GM20000 (cell line): ENCODE results near the gene ATP6V1D.

Source experiments
- DNase-seq: peaks from one replicate; pipeline ENCODE4 v3.0.0; 2012; ENCODE audit warnings: low spot score
- TF ChIP-seq, protein P1 (sequence below): IDR thresholded peaks from 2 replicates; pipeline ENCODE4 v1.5.1; 2012; ENCODE audit warnings: mild to moderate bottlenecking, control low read depth; ENCODE audit errors: extremely low read depth, missing control alignments

The ATP6V1D gene

GRCh38 chr14:67395086-67395875 lies 35.7 kb upstream of the ATP6V1D start:
- TF ChIP-seq, protein P1, sequence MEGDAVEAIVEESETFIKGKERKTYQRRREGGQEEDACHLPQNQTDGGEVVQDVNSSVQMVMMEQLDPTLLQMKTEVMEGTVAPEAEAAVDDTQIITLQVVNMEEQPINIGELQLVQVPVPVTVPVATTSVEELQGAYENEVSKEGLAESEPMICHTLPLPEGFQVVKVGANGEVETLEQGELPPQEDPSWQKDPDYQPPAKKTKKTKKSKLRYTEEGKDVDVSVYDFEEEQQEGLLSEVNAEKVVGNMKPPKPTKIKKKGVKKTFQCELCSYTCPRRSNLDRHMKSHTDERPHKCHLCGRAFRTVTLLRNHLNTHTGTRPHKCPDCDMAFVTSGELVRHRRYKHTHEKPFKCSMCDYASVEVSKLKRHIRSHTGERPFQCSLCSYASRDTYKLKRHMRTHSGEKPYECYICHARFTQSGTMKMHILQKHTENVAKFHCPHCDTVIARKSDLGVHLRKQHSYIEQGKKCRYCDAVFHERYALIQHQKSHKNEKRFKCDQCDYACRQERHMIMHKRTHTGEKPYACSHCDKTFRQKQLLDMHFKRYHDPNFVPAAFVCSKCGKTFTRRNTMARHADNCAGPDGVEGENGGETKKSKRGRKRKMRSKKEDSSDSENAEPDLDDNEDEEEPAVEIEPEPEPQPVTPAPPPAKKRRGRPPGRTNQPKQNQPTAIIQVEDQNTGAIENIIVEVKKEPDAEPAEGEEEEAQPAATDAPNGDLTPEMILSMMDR, result no peak
- no peak for DNase-seq

DNA sequence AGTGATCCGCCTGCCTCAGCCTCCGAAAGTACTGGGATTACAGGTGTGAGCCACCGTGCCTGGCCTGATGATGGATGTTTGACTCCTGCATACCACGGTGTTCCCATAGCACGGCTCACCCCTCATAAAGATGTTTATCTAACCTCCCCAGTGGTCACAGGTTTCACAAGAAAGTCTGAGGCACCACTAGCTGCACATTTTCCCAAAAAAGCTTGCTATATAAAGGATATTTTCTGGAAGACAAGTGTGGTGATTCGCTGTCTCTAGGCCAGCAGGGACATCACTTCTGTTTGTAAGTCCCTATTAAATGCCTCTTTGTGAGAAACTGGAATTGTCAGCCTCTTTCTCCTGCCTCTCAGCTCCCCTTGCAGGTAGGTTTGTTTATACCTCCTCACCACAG lies 34.1 kb upstream of the ATP6V1D start:
- TF ChIP-seq, protein P1, result no peak

DNA sequence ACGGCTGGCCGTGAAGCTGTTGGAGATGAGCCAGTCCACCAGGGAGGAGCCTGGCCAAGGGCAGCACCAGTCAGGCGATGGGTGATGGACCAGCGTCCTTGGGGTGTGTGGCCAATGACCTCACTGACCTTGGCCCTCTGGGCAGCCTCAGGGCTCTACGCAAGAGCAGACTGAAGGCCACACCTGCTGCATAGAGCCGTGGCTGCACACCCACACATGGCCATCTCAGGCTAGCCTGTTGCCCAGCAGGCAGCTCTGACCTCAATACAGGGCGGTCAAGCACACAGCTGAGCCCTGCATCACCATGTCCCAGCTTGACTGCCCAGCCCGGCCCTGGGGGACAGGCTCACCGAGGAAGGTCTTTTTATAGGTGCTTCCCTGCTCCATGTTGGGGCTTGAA lies 33.2 kb upstream of the ATP6V1D start:
- no peak for DNase-seq

More for the DNA sequence above, 34.1 kb upstream of the ATP6V1D start:
- DNase-seq, result no peak

DNA sequence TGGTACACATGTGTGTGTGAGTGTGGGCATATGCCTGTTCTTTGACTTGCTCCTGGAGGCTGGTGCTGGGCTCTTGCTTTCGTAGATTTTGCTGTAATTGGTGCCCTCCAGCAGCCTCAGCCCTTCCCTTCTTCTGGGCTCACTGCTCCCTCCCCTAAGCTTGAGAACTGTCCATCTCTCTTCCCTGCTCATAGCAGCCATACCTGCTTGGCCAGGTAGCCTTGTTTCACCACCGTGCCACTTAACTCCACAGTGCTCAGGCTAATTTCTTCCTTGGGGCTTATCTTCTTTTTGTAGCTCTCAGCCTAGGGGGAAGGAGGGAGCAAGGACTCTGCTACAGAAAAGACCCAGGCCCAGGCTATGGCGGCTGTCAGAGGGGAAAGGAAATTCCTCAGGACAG lies 32.5 kb upstream of the ATP6V1D start:
- TF ChIP-seq, protein P1, result no peak
- no peak for DNase-seq

More for the DNA sequence above, 33.2 kb upstream of the ATP6V1D start:
- TF ChIP-seq, protein P1, result no peak

GRCh38 chr14:67391268-67391667 lies 31.7 kb upstream of the ATP6V1D start:
- DNase-seq, result no peak
- TF ChIP-seq, protein P1, result no peak

DNA sequence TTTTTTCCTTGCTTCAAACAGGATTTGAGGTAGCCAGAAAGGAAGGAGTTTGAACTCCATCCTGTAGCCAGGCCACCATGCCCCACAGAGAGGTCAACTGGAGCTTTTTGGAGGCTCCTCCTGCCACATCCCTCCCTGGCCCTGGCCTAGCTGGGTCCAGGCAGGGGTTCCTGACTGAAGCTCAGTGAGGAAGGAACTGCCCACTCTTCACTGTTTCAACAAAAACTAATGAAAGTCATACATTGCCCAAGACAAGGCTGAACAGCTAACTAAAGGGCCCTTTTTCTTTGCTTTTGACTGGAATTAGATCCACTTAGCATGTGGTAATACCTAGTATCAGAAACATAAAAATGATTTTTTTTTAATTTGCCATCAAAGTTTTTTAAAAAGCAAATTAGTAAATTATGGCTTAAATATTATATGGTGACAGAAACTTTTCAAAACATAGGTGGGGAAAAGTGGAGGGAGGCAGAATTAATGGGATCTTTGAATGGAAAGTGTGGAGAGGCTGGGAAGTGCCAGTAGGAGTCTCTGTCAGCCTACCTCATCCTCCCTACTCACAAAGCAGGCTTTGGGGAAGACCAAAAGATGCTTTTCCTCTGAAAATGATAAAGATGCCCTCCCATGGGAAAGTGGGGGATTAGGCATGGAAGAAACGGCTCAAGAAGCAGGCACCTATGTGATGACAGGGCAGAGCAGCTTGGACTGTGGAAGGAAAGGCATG lies 30.4 kb upstream of the ATP6V1D start:
- no peak for DNase-seq
- TF ChIP-seq, protein P1, result no peak

GRCh38 chr14:67389275-67389674 lies 29.7 kb upstream of the ATP6V1D start:
- no peak for DNase-seq
- TF ChIP-seq, protein P1, result no peak
